ENCODE data around the gene BSCL2. TPM values are rescaled to one million over a fixed set of nuclear protein-coding genes. Genes with fewer than 3 reads are reported as not detected.

Gene BSCL2
- total RNA-seq (39.3 and 49.2 TPM in 2 replicates), polyA plus RNA-seq (78.7 and 81.0 TPM in 2 replicates)

DNA sequence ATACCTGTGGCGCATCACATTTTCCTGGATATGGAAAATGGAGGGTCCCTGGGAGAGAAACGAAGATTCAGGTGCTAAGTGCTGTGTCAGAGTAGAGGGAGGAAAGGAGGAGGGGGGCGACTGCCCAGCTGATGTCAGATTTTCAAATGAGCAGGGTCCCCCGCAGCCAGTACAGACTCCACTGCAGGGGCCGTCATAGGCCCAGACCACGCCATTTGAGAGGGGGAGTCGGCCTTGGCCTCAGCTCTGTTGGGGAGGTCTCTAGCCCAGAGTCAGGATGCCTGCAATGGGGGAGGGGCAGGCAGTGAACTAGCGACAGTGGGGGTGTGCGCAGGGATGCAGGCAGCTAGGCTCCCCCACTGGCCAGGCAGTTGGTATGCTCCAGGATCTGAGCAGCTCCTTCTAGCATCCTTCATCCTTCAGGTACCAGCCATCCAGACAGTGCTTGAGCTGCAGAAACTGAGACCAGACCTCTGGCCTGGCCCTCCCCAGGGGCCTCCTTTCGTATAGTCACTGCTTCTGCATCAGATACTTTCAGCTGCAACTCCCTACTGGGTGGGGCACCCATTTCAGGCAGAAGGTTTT, at the start of gene BSCL2, which contains the start of gene GNG3:
Gene BSCL2 (minus strand): TSS at position 148 of the 585 bp plus-strand sequence. CDS start 229 bp downstream, outside the sequence.
Gene GNG3 (plus strand): TSS at position 400 of the 585 bp plus-strand sequence. CDS start 620 bp downstream, outside the sequence.
- H2AFZ ChIP-seq = peak within 1 kb of the TSS; percentile 19
- no peaks in the 10 kb centered on the region for H4K20me1 ChIP-seq (ENCODE audit: insufficient read depth, poor library complexity, severe bottlenecking)
- H3K36me3 ChIP-seq (replicated peaks; ENCODE audit: insufficient read depth, low read depth) = no peaks in the 10 kb centered on the region
- no peaks in the 10 kb centered on the region for H3K27me3 ChIP-seq
- H3K4me3 ChIP-seq = peak within 1 kb of the TSS; percentile 12
- peak; percentile 31 for DNase-seq (ENCODE audit: low spot score)
- peak within 1 kb of the TSS; percentile 96 for H3K27ac ChIP-seq
- H3K9me2 ChIP-seq (replicated peaks; ENCODE audit: insufficient read depth) = no peaks in the 10 kb centered on the region
- peak within 1 kb of the TSS; percentile 85 for H3K4me2 ChIP-seq
- peaks cover 42% of the 10 kb centered on the region for H3K4me1 ChIP-seq (ENCODE audit: insufficient read depth)
- TF ChIP-seq EZH2 (IDR thresholded peaks at IDR 0.05; ENCODE audit: borderline replicate concordance) (no peak), CTCF (IDR thresholded peaks at IDR 0.05; ENCODE audit: poor library complexity) (no peak), EZH2phosphoT487 (IDR thresholded peaks at IDR 0.05; ENCODE audit: low read depth, severe bottlenecking, unreplicated experiment) (no peak)
- peaks cover 25% of the 10 kb centered on the region for H3K79me2 ChIP-seq
- no peaks in the 10 kb centered on the region for H3K9me3 ChIP-seq (ENCODE audit: low read depth)
- 60% methylated on average over 10 of the region's 10 CpGs for WGBS (ENCODE audit: low lambda C conversion rate, missing lambda C conversion rate)

DNA sequence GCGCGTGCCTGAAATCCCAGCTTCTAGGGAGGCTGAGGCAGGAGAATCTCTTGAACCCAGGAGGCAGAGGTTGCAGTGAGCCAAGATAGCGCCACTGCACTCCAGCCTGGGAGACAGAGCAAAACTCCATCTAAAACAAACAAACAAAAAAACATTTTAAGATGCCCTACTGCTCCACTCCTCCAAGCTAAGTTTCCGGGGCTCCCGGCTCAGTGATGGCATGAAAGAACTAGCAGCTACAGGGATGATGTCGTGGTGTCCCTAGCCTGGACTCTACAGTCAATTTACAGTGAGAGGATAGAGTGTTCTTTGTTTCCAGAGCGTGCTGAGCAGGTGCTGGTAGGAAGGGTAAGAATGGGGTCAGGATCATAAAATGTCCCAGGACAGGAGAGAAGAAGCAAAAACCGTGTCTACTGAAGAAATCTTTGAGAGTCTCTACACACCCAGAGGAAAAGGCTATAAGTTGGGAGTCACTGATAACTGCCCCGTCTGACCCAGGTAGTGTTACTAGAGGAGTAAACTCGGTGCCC, 47.9 kb upstream of the BSCL2 start:
- Histone ChIP-seq H4K20me1 (ENCODE audit: insufficient read depth, poor library complexity, severe bottlenecking) (no peaks in the 10 kb centered on the region), H3K36me3 (replicated peaks; ENCODE audit: insufficient read depth, low read depth) (no peaks in the 10 kb centered on the region), H3K79me2 (peaks cover 28% of the 10 kb centered on the region), H3K27ac (no peak overlapping the region), H2AFZ (no peak overlapping the region), H3K9me2 (replicated peaks; ENCODE audit: insufficient read depth) (no peaks in the 10 kb centered on the region), H3K27me3 (no peaks in the 10 kb centered on the region), H3K4me3 (no peak overlapping the region), H3K4me2 (no peak overlapping the region), H3K9me3 (ENCODE audit: low read depth) (no peaks in the 10 kb centered on the region), H3K4me1 (ENCODE audit: insufficient read depth) (peaks cover 12% of the 10 kb centered on the region)
- TF ChIP-seq CTCF (IDR thresholded peaks at IDR 0.05; ENCODE audit: poor library complexity) = no peak
- 87% methylated on average over 10 of the region's 10 CpGs for WGBS (ENCODE audit: low lambda C conversion rate, missing lambda C conversion rate)
- no peak for DNase-seq (ENCODE audit: low spot score)

DNA sequence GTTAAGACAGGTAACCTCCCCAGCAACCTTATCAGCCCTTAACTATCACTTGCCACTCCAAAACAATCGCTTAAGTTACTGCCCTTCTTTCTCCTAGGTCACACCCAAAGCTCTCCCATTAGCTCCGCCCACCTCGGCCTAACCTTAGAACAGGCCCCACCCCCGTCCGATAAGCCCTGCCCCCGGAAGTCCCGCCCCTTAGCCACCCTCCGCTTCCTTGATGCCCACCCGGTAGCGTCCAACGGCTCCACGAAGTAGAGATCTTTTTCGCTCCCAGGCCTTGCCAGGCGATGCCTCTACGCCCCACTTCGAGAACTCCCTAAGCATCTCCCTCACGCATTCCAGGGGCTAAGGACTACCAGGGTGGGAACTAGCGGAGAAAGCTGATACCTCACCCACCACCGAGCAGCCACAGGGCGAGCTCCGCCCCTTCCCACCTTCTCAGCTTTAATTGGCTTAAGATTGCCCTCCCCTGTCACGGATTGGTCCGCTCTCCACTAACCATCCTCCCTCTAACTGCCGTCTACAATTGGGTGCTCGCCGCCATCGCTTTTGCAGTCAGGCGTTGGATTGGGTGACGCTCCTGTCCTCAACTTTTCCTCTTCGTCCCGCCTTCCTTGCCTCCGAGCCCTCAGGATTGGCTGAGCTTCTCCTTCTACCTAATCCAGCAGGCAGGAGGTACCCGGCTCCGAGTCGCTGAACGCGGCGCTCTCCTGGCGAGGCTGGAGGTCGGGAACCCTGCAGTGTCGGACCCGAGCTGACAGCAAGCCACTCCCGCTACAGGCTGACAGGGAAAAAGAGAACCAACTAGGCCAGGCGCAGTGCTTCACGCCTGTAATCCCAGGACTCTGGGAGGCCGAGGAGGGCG, 46.7 kb upstream of the BSCL2 start, which contains the start of gene ZBTB3:
Gene ZBTB3 (minus strand): TSS at position 425 of the 868 bp plus-strand sequence. CDS start 496 bp downstream, outside the sequence.
- WGBS (ENCODE audit: low lambda C conversion rate, missing lambda C conversion rate) = 1% methylated on average over 40 of the region's 47 CpGs
- peaks cover 12% of the 10 kb centered on the region for H3K4me1 ChIP-seq (ENCODE audit: insufficient read depth)
- no peaks in the 10 kb centered on the region for H3K9me2 ChIP-seq (replicated peaks; ENCODE audit: insufficient read depth)
- peaks cover 32% of the 10 kb centered on the region for H3K79me2 ChIP-seq
- no peaks in the 10 kb centered on the region for H3K9me3 ChIP-seq (ENCODE audit: low read depth)
- no peak for TF ChIP-seq CTCF (IDR thresholded peaks at IDR 0.05; ENCODE audit: poor library complexity)
- TF ChIP-seq EZH2phosphoT487 (IDR thresholded peaks at IDR 0.05; ENCODE audit: low read depth, severe bottlenecking, unreplicated experiment) = no peak
- no peak for TF ChIP-seq EZH2 (IDR thresholded peaks at IDR 0.05; ENCODE audit: borderline replicate concordance)
- peak; percentile 98 for DNase-seq (ENCODE audit: low spot score)
- no peaks in the 10 kb centered on the region for H3K36me3 ChIP-seq (replicated peaks; ENCODE audit: insufficient read depth, low read depth)
- peak within 1 kb of the TSS; percentile 70 for H2AFZ ChIP-seq
- peak within 1 kb of the TSS; percentile 91 for H3K27ac ChIP-seq
- H4K20me1 ChIP-seq (ENCODE audit: insufficient read depth, poor library complexity, severe bottlenecking) = no peaks in the 10 kb centered on the region
- peak within 1 kb of the TSS; percentile 75 for H3K4me2 ChIP-seq
- peak within 1 kb of the TSS; percentile 67 for H3K4me3 ChIP-seq
- no peaks in the 10 kb centered on the region for H3K27me3 ChIP-seq
